Adipocyte (in vitro differentiated cells): ENCODE data around the gene PLA2G6.

Experiments
- DNase-seq: peaks from one replicate; pipeline ENCODE4 v3.0.0-alpha.2; 2015; ENCODE audit warnings: low read depth
- H3K27me3 ChIP-seq: replicated peaks from 2 replicates; pipeline ENCODE4 v1.7.0; 2013; ENCODE audit warnings: mild to moderate bottlenecking, low read length, moderate library complexity; ENCODE audit not compliant: control insufficient read depth, insufficient read depth
- H3K36me3 ChIP-seq: 2 replicates; pipeline ENCODE4 v1.7.0; 2013; ENCODE audit warnings: low read length, mild to moderate bottlenecking, moderate library complexity; ENCODE audit not compliant: control insufficient read depth, insufficient read depth, severe bottlenecking
- H3K4me1 ChIP-seq: 2 replicates; pipeline ENCODE4 v1.7.0; 2013; ENCODE audit warnings: mild to moderate bottlenecking, low read length, moderate library complexity; ENCODE audit not compliant: control insufficient read depth, insufficient read depth
- H3K4me3 ChIP-seq: 2 replicates; pipeline ENCODE4 v1.7.0; 2013; ENCODE audit warnings: mild to moderate bottlenecking, low read length, moderate library complexity
- H3K9ac ChIP-seq: 2 replicates; pipeline ENCODE4 v1.7.0; 2013; ENCODE audit warnings: mild to moderate bottlenecking, low read length, moderate library complexity
- H3K9me3 ChIP-seq: 2 replicates; pipeline ENCODE4 v1.7.0; 2013; ENCODE audit warnings: mild to moderate bottlenecking, low read length, moderate library complexity; ENCODE audit not compliant: control insufficient read depth

PLA2G6 gene

GRCh38 chr22:38201711-38202436, 20.2 kb upstream of the PLA2G6 start, which contains the start of gene MAFF:
TSS of gene MAFF (plus strand) at chr22:38201994. CDS start at chr22:38213854, 11,860 bp downstream.
- H3K36me3 ChIP-seq: no peaks in the 10 kb centered on the region
- no peaks in the 10 kb centered on the region for H3K9me3 ChIP-seq
- H3K9ac ChIP-seq: peak within 1 kb of the TSS; percentile 87
- H3K4me3 ChIP-seq: peak within 1 kb of the TSS; percentile 85
- no peaks in the 10 kb centered on the region for H3K27me3 ChIP-seq
- peak; percentile 99 for DNase-seq
- H3K4me1 ChIP-seq: peaks cover 35% of the 10 kb centered on the region

- Histone ChIP-seq H3K4me1 (peaks cover 35% of the 10 kb centered on the region), H3K4me3 (peak overlapping the region; percentile 80), H3K9ac (peak overlapping the region; percentile 74), H3K27me3 (no peaks in the 10 kb centered on the region), H3K9me3 (no peaks in the 10 kb centered on the region), H3K36me3 (no peaks in the 10 kb centered on the region)
- DNase-seq: no peak
Observed at GRCh38 chr22:38201371-38201710, 19.7 kb upstream of the PLA2G6 start.

GRCh38 chr22:38199826-38200559, 18.4 kb upstream of the PLA2G6 start:
- Histone ChIP-seq H3K9me3 (no peaks in the 10 kb centered on the region), H3K36me3 (no peaks in the 10 kb centered on the region), H3K27me3 (no peaks in the 10 kb centered on the region), H3K4me1 (peaks cover 25% of the 10 kb centered on the region), H3K9ac (no peak overlapping the region), H3K4me3 (no peak overlapping the region)
- no peak for DNase-seq

- Histone ChIP-seq H3K27me3 (no peaks in the 10 kb centered on the region), H3K4me1 (peaks cover 32% of the 10 kb centered on the region), H3K9me3 (no peaks in the 10 kb centered on the region), H3K36me3 (no peaks in the 10 kb centered on the region), H3K4me3 (no peak overlapping the region), H3K9ac (no peak overlapping the region)
- DNase-seq: no peak
Observed at GRCh38 chr22:38196791-38197419, 15.3 kb upstream of the PLA2G6 start.

GRCh38 chr22:38193580-38193979, 11.9 kb upstream of the PLA2G6 start:
- Histone ChIP-seq H3K9ac (no peak overlapping the region), H3K4me3 (no peak overlapping the region), H3K27me3 (no peaks in the 10 kb centered on the region), H3K36me3 (no peaks in the 10 kb centered on the region), H3K9me3 (no peaks in the 10 kb centered on the region), H3K4me1 (peaks cover 41% of the 10 kb centered on the region)
- DNase-seq: no peak

- Histone ChIP-seq H3K36me3 (no peaks in the 10 kb centered on the region), H3K4me1 (peaks cover 47% of the 10 kb centered on the region), H3K27me3 (no peaks in the 10 kb centered on the region), H3K4me3 (no peak overlapping the region), H3K9me3 (no peaks in the 10 kb centered on the region), H3K9ac (peak overlapping the region; percentile 52)
- DNase-seq: no peak
Observed at GRCh38 chr22:38192475-38192863, 10.8 kb upstream of the PLA2G6 start.

GRCh38 chr22:38191731-38192474, 10.3 kb upstream of the PLA2G6 start:
- H3K4me3 ChIP-seq: peak overlapping the region; percentile 42
- no peaks in the 10 kb centered on the region for H3K36me3 ChIP-seq
- H3K9me3 ChIP-seq: no peaks in the 10 kb centered on the region
- H3K4me1 ChIP-seq: peaks cover 49% of the 10 kb centered on the region
- H3K9ac ChIP-seq: peak overlapping the region; percentile 52
- no peaks in the 10 kb centered on the region for H3K27me3 ChIP-seq
- DNase-seq: no peak

- Histone ChIP-seq H3K9me3 (no peaks in the 10 kb centered on the region), H3K36me3 (no peaks in the 10 kb centered on the region), H3K4me1 (peaks cover 49% of the 10 kb centered on the region), H3K9ac (no peak overlapping the region), H3K27me3 (no peaks in the 10 kb centered on the region), H3K4me3 (peak overlapping the region; percentile 21)
- no peak for DNase-seq
Observed at GRCh38 chr22:38191055-38191454, 9.4 kb upstream of the PLA2G6 start.

- Histone ChIP-seq H3K4me3 (peak overlapping the region; percentile 21), H3K36me3 (no peaks in the 10 kb centered on the region), H3K9me3 (no peaks in the 10 kb centered on the region), H3K4me1 (peaks cover 49% of the 10 kb centered on the region), H3K27me3 (no peaks in the 10 kb centered on the region), H3K9ac (no peak overlapping the region)
- DNase-seq: no peak
Observed at GRCh38 chr22:38190581-38190980, 9.0 kb upstream of the PLA2G6 start.

GRCh38 chr22:38189104-38189503, 7.5 kb upstream of the PLA2G6 start:
- Histone ChIP-seq H3K9ac (no peak overlapping the region), H3K9me3 (no peaks in the 10 kb centered on the region), H3K27me3 (no peaks in the 10 kb centered on the region), H3K4me3 (no peak overlapping the region), H3K36me3 (no peaks in the 10 kb centered on the region), H3K4me1 (peaks cover 40% of the 10 kb centered on the region)
- no peak for DNase-seq
